ENCODE measurements around the gene ARHGAP28.
"Not testable (repeated sequence)": the region's sequence is repeated elsewhere in the genome, so short reads cannot be mapped to it uniquely, and the experiment has no call there.

The ARHGAP28 gene

DNA sequence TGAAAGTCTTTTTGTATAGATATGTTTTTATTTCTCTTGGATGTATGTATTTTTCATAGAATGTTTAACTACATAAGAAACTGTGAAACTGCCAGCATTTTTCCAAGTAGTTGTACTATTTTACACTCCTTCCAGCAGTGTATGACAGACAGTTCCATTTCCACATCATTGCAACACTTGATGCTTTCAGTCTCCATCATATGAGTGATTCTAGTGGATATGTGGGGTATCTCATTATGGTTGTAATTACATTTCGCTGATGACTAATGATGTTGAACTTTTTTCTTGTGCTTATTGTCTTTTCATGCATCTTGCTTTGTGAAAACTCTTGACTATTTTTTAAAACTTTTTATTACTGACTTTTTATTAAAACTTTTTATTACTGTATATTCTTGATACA, 101.4 kb downstream of the ARHGAP28 start:
- Histone ChIP-seq H3K9me3 (ENCODE audit: control insufficient read depth, low read length) (no peaks in the 10 kb centered on the region), H3K27ac (ENCODE audit: insufficient read depth, low read depth, low read length, poor library complexity, severe bottlenecking) (no peak overlapping the region), H3K36me3 (ENCODE audit: control insufficient read depth, insufficient read depth, low read length) (peaks cover 3% of the 10 kb centered on the region), H3K4me3 (ENCODE audit: insufficient read depth, low read depth, low read length) (no peak overlapping the region), H3K4me1 (ENCODE audit: control insufficient read depth, insufficient read depth, low read length) (no peaks in the 10 kb centered on the region), H3K27me3 (ENCODE audit: control insufficient read depth, insufficient read depth, low read length, poor library complexity, severe bottlenecking) (no peaks in the 10 kb centered on the region)
- 100% methylated on average over 1 of the region's 1 CpG; no CpG with 5 or more reads in 1 of the 2 experiments for WGBS, 2 experiments

DNA sequence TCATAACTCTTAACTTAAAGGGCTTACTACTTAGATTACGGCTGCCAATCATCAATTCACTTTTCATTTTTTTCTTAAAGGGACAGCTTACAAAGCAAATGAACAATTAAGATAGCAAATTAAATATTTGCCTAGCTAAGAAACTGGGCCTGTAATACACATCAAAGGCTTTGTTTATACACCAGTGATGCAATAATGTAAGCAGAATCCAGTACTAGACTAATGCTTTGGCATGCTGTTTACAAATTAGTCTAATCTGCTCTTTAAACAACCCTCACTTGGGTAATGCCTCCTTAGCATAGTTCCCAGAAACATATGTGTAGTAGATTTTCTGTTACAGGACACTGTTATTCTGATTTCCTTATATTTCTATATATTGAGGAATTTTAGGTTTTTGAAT, 105.8 kb downstream of the ARHGAP28 start:
- H3K27ac ChIP-seq (ENCODE audit: insufficient read depth, low read depth, low read length, poor library complexity, severe bottlenecking): no peak overlapping the region
- no peaks in the 10 kb centered on the region for H3K36me3 ChIP-seq (ENCODE audit: control insufficient read depth, insufficient read depth, low read length)
- WGBS, 2 experiments: 86 to 100% methylated on average over 1 of the region's 1 CpG
- no peak overlapping the region for H3K4me3 ChIP-seq (ENCODE audit: insufficient read depth, low read depth, low read length)
- H3K4me1 ChIP-seq (ENCODE audit: control insufficient read depth, insufficient read depth, low read length): no peaks in the 10 kb centered on the region
- H3K9me3 ChIP-seq (ENCODE audit: control insufficient read depth, low read length): no peaks in the 10 kb centered on the region
- H3K27me3 ChIP-seq (ENCODE audit: control insufficient read depth, insufficient read depth, low read length, poor library complexity, severe bottlenecking): no peaks in the 10 kb centered on the region

DNA sequence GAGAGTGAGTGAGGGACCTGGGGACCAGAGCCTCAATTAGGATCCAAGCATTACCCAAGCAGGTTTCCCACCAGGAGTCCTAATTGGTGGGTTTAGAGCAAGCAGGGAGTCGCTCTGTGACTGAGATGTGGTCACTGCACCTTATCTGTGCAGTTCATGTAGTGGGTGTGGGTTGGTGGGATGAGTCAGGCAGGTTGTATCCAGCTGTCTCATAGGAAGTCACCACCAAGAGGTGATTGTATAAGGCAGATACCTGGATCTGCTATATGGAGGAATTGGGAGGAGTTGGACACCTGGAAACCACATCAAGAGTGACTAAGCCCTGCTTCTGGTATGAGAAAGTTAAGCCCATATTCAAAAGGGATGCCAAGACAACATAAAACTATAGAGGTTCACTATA, 106.8 kb downstream of the ARHGAP28 start:
- no peak overlapping the region for H3K4me3 ChIP-seq (ENCODE audit: insufficient read depth, low read depth, low read length)
- no peaks in the 10 kb centered on the region for H3K4me1 ChIP-seq (ENCODE audit: control insufficient read depth, insufficient read depth, low read length)
- H3K9me3 ChIP-seq (ENCODE audit: control insufficient read depth, low read length): no peaks in the 10 kb centered on the region
- WGBS, 2 experiments: 93 to 97% methylated on average over 1 of the region's 1 CpG
- no peaks in the 10 kb centered on the region for H3K36me3 ChIP-seq (ENCODE audit: control insufficient read depth, insufficient read depth, low read length)
- H3K27me3 ChIP-seq (ENCODE audit: control insufficient read depth, insufficient read depth, low read length, poor library complexity, severe bottlenecking): no peaks in the 10 kb centered on the region
- no peak overlapping the region for H3K27ac ChIP-seq (ENCODE audit: insufficient read depth, low read depth, low read length, poor library complexity, severe bottlenecking)

DNA sequence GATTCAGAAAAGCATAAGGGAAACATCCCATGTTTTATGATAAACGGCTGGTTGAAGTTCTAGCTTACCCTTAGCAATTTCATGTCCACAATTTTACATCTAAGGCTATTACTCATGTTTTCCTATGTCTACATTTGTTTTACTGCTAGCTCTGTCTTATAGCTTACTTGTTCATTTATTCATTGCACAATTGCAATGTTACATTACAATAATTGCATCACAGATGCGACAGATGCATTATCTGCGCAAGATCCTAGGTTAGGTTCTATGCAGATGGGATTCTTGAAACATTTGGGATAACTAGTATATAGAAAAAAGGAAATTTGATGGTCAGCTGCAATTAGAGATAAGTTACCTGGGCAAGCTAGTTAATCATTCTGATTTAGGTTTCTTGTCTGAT, 108.4 kb downstream of the ARHGAP28 start:
- Histone ChIP-seq H3K27me3 (ENCODE audit: control insufficient read depth, insufficient read depth, low read length, poor library complexity, severe bottlenecking) (no peaks in the 10 kb centered on the region), H3K9me3 (ENCODE audit: control insufficient read depth, low read length) (no peaks in the 10 kb centered on the region), H3K4me3 (ENCODE audit: insufficient read depth, low read depth, low read length) (no peak overlapping the region), H3K27ac (ENCODE audit: insufficient read depth, low read depth, low read length, poor library complexity, severe bottlenecking) (no peak overlapping the region), H3K4me1 (ENCODE audit: control insufficient read depth, insufficient read depth, low read length) (no peaks in the 10 kb centered on the region), H3K36me3 (ENCODE audit: control insufficient read depth, insufficient read depth, low read length) (no peaks in the 10 kb centered on the region)
- 98% methylated on average over 3 of the region's 3 CpGs for WGBS, 2 experiments

DNA sequence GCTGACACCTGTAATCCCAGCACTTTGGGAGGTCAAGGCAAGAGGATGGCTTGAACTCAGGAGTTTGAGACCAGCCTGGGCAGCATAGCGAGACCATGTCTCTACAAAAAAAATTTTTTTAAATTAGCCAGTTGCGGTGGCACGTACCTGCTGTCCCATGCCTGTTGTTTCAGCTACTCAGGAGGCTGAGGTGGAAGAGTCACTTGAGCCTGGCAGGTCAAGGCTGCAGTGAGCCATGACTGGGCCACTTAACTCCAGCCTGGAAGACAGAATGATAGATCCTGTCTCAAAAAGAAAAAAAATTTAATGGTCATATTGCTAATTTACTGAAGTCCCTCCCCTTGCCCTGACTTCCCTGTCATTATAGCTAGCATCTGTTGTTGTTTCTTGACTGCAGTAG, 112.6 kb downstream of the ARHGAP28 start:
- Histone ChIP-seq H3K27me3 (ENCODE audit: control insufficient read depth, insufficient read depth, low read length, poor library complexity, severe bottlenecking) (no peaks in the 10 kb centered on the region), H3K36me3 (ENCODE audit: control insufficient read depth, insufficient read depth, low read length) (no peaks in the 10 kb centered on the region), H3K9me3 (ENCODE audit: control insufficient read depth, low read length) (no peaks in the 10 kb centered on the region), H3K4me1 (ENCODE audit: control insufficient read depth, insufficient read depth, low read length) (no peaks in the 10 kb centered on the region), H3K4me3 (ENCODE audit: insufficient read depth, low read depth, low read length) (no peak overlapping the region), H3K27ac (ENCODE audit: insufficient read depth, low read depth, low read length, poor library complexity, severe bottlenecking) (no peak overlapping the region)
- whole genome bisulfite sequencing, 2 experiments: 86 to 90% methylated on average over 3 of the region's 3 CpGs

DNA sequence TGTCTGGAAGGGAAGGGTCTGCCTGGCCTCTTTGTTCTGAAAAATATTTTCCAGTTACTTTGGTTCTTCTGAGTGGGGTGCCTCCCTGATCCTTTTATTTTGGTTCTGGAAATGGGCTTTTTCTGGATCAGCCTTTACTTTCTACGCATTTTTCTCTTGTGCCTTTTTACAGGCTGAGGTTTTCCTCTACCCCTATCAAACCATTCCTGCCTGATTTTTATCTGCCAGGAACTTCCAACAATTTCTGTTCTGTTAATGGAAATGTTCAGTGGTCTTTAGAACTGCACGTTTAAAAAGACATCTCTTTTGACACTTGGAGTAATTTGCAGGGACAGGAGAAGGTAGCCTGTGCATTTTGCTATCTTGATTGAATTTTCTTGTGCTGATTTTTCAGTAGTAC, 113.8 kb downstream of the ARHGAP28 start:
- Histone ChIP-seq H3K4me1 (ENCODE audit: control insufficient read depth, insufficient read depth, low read length) (no peaks in the 10 kb centered on the region), H3K9me3 (ENCODE audit: control insufficient read depth, low read length) (no peaks in the 10 kb centered on the region), H3K36me3 (ENCODE audit: control insufficient read depth, insufficient read depth, low read length) (no peaks in the 10 kb centered on the region), H3K4me3 (ENCODE audit: insufficient read depth, low read depth, low read length) (no peak overlapping the region), H3K27ac (ENCODE audit: insufficient read depth, low read depth, low read length, poor library complexity, severe bottlenecking) (no peak overlapping the region), H3K27me3 (ENCODE audit: control insufficient read depth, insufficient read depth, low read length, poor library complexity, severe bottlenecking) (no peaks in the 10 kb centered on the region)
- WGBS, 2 experiments: 88 to 90% methylated on average over 2 of the region's 2 CpGs

DNA sequence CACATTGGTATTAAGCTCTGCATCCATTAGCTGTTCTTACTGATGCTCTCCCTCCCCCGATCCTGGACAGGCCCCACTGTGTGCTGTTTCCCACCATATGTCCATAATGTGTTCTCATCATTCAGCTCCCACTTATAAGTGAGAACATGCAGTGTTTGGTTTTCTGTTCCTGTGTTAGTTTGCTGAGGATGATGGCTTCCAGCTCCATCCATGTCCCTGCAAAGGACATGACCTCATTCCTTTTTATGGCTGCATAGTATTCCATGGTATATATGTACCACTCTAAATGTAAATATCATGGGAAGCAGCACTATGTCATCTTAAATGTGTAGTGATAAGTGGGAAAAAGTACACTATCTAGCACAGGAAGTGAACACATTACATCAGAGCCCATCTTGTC, 116.0 kb downstream of the ARHGAP28 start:
- not testable (repeated sequence) for H3K9me3 ChIP-seq (ENCODE audit: control insufficient read depth, low read length); H3K36me3 ChIP-seq (ENCODE audit: control insufficient read depth, insufficient read depth, low read length); H3K27me3 ChIP-seq (ENCODE audit: control insufficient read depth, insufficient read depth, low read length, poor library complexity, severe bottlenecking); H3K27ac ChIP-seq (ENCODE audit: insufficient read depth, low read depth, low read length, poor library complexity, severe bottlenecking); H3K4me1 ChIP-seq (ENCODE audit: control insufficient read depth, insufficient read depth, low read length); H3K4me3 ChIP-seq (ENCODE audit: insufficient read depth, low read depth, low read length)
- 85 to 91% methylated on average over 1 of the region's 1 CpG for WGBS, 2 experiments

DNA sequence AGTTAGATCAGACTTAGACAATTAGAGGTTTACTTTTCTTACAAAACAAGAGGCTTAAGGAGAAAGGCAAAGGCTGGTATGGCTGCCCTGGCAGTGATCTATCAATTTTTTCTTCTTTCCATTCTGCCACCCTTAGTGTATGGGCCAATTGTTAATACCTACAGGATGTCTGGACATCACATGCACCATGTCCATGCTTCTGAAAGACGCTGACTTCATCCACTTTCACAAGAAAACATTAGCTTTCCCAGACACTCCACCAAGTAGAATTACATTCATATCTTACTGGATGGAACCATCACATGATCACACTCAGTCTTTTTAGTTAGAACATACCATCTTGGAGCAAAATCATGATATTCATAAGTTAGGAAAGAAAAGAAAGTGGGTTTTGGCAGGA, 120.9 kb downstream of the ARHGAP28 start:
- 91 to 97% methylated on average over 1 of the region's 1 CpG for WGBS, 2 experiments
- H3K27me3 ChIP-seq (ENCODE audit: control insufficient read depth, insufficient read depth, low read length, poor library complexity, severe bottlenecking): no peaks in the 10 kb centered on the region
- no peaks in the 10 kb centered on the region for H3K9me3 ChIP-seq (ENCODE audit: control insufficient read depth, low read length)
- no peak overlapping the region for H3K4me3 ChIP-seq (ENCODE audit: insufficient read depth, low read depth, low read length)
- peaks cover 10% of the 10 kb centered on the region for H3K36me3 ChIP-seq (ENCODE audit: control insufficient read depth, insufficient read depth, low read length)
- no peak overlapping the region for H3K27ac ChIP-seq (ENCODE audit: insufficient read depth, low read depth, low read length, poor library complexity, severe bottlenecking)
- H3K4me1 ChIP-seq (ENCODE audit: control insufficient read depth, insufficient read depth, low read length): no peaks in the 10 kb centered on the region

DNA sequence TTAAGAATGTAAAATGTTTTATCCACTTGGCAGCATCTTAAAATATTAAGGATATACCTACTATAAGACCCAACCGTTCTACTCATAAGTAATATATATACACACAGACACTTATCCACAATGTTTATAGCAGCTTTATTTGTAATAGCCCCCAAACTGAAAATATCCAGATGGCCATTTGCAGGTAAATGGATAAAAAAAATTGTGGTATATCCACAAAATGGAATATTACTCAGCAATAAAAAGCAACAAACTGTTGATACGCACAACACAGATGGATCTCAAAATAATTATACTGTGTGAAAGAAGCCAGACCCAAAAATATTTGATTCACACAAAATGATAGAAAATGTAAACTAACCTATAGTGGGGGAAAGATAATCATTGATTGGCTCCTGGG, 122.0 kb downstream of the ARHGAP28 start:
- Histone ChIP-seq H3K9me3 (ENCODE audit: control insufficient read depth, low read length) (no peaks in the 10 kb centered on the region), H3K27me3 (ENCODE audit: control insufficient read depth, insufficient read depth, low read length, poor library complexity, severe bottlenecking) (no peaks in the 10 kb centered on the region), H3K36me3 (ENCODE audit: control insufficient read depth, insufficient read depth, low read length) (peaks cover 10% of the 10 kb centered on the region), H3K4me3 (ENCODE audit: insufficient read depth, low read depth, low read length) (no peak overlapping the region), H3K4me1 (ENCODE audit: control insufficient read depth, insufficient read depth, low read length) (no peaks in the 10 kb centered on the region), H3K27ac (ENCODE audit: insufficient read depth, low read depth, low read length, poor library complexity, severe bottlenecking) (no peak overlapping the region)
- WGBS, 2 experiments: 83 to 100% methylated on average over 1 to 2 of the region's 2 CpGs

DNA sequence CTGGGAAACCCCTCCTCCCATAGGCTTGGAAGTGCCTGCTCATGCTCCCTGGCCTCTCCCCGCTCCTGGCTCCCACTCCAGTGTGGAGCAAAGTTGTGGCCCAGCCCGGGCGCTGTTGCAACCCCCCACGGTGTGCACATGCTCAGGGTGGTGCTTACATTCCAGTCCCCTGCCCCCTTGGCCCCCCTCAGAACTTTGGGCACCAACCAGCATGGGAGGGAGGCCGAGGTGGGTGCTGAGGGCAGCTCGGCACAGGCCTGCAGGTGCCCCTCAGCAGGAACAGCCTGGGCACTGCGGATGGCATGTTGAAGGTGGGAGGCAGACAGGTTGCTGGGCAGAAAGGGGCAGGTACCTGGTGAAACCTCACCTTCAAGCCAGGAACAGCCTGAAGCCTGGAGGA, 125.3 kb downstream of the ARHGAP28 start:
- Histone ChIP-seq H3K4me3 (ENCODE audit: insufficient read depth, low read depth, low read length) (no peak overlapping the region), H3K27me3 (ENCODE audit: control insufficient read depth, insufficient read depth, low read length, poor library complexity, severe bottlenecking) (no peaks in the 10 kb centered on the region), H3K36me3 (ENCODE audit: control insufficient read depth, insufficient read depth, low read length) (peaks cover 10% of the 10 kb centered on the region), H3K4me1 (ENCODE audit: control insufficient read depth, insufficient read depth, low read length) (no peaks in the 10 kb centered on the region), H3K9me3 (ENCODE audit: control insufficient read depth, low read length) (no peaks in the 10 kb centered on the region), H3K27ac (ENCODE audit: insufficient read depth, low read depth, low read length, poor library complexity, severe bottlenecking) (no peak overlapping the region)
- WGBS, 2 experiments: 93 to 97% methylated on average over 7 of the region's 7 CpGs

DNA sequence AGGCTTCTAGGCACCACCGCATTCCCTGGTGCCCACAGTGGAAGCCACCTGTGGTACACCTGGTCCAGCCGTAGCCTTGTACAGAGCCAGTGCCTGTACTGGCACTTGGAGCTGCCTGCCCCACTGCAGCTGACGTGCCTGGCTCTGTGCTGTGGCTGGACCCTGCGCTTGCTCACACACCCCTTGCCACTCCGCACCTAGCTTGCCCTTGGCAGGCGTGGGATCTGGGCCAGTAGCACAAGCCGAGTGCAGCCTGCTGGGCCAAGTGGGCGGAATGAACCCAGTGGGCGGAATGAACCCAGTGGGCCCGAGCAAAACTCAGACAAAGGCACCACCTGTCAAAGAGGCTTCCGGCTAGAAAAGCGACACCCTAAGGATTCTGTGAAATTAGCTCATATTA, 126.3 kb downstream of the ARHGAP28 start:
- WGBS, 2 experiments: 93 to 94% methylated on average over 12 of the region's 12 CpGs
- peaks cover 8% of the 10 kb centered on the region for H3K4me1 ChIP-seq (ENCODE audit: control insufficient read depth, insufficient read depth, low read length)
- H3K9me3 ChIP-seq (ENCODE audit: control insufficient read depth, low read length): no peaks in the 10 kb centered on the region
- no peaks in the 10 kb centered on the region for H3K27me3 ChIP-seq (ENCODE audit: control insufficient read depth, insufficient read depth, low read length, poor library complexity, severe bottlenecking)
- H3K36me3 ChIP-seq (ENCODE audit: control insufficient read depth, insufficient read depth, low read length): peaks cover 9% of the 10 kb centered on the region
- H3K4me3 ChIP-seq (ENCODE audit: insufficient read depth, low read depth, low read length): no peak overlapping the region
- H3K27ac ChIP-seq (ENCODE audit: insufficient read depth, low read depth, low read length, poor library complexity, severe bottlenecking): no peak overlapping the region
